PC-3 (cell line): ENCODE data around the gene TTC16.

ENCODE experiments used
- EZH2 ChIP-seq: fragments of 300-600 bp; sonication (generic); IDR thresholded peaks from one replicate; pipeline ENCODE4 v1.6.1; 2017; ENCODE audit warnings: antibody characterized with exemption, mild to moderate bottlenecking, low read length; ENCODE audit not compliant: unreplicated experiment
- TF ChIP-seq, protein P1 (sequence below): fragments of 300-600 bp; sonication (generic); conservative IDR thresholded peaks from 2 replicates; pipeline ENCODE4 v1.5.1; 2017; ENCODE audit warnings: antibody characterized with exemption, low read depth, mild to moderate bottlenecking, low read length

DNA sequence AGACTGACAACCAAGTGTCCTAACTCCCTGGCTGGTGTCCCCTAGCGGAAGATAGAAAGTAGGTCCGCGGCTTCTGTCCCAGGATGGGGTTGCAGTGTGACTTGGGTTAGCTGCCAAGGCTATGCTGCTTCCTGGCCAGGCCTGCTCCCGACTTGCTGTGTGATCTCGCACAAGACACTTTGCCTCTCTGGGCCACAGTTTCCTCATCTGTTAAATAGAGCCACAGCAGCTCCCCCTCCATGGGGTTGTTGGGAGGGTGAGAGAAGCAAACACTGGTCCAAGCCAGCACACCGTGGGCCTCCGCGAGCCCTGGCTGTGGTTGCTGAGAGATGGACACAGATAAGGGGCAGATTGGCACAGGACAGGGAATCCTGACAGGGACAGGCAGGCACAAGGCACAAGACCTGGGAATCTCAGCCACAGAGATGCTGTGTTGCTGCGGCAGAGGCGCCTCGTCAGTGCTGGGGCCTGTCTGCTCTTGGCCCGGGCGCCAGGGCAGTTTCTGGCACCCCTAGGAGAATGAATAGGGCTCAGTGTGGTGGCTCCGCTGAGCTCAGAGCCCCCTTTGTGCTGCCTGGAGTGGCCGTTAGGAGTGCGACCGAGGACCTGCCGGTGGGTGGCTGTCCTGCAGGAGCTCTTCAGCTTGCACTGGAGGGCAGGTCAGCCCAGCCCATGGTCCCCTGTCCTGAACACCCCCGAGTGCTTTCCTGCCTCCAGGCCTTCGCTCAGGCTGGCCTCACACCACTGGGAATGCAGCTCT lies 64.4 kb downstream of the TTC16 start:
- TF ChIP-seq, protein P1, sequence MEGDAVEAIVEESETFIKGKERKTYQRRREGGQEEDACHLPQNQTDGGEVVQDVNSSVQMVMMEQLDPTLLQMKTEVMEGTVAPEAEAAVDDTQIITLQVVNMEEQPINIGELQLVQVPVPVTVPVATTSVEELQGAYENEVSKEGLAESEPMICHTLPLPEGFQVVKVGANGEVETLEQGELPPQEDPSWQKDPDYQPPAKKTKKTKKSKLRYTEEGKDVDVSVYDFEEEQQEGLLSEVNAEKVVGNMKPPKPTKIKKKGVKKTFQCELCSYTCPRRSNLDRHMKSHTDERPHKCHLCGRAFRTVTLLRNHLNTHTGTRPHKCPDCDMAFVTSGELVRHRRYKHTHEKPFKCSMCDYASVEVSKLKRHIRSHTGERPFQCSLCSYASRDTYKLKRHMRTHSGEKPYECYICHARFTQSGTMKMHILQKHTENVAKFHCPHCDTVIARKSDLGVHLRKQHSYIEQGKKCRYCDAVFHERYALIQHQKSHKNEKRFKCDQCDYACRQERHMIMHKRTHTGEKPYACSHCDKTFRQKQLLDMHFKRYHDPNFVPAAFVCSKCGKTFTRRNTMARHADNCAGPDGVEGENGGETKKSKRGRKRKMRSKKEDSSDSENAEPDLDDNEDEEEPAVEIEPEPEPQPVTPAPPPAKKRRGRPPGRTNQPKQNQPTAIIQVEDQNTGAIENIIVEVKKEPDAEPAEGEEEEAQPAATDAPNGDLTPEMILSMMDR: no peak
- no peak for TF ChIP-seq EZH2
